ENCODE results near the gene PRDX1. TPM values are rescaled to one million over a fixed set of nuclear protein-coding genes. Genes with fewer than 3 reads are reported as not detected.
"Not testable (repeated sequence)": the region's sequence is repeated elsewhere in the genome, so short reads cannot be mapped to it uniquely, and the experiment has no call there.

The PRDX1 gene
- total and polyA plus RNA-seq, 7 experiments from 2014 or later: 28.8 to 369 (median 101) TPM

- peaks cover 4 to 45% (median 8%) of the 10 kb centered on the region in 3 experiments for H3K36me3 ChIP-seq (ENCODE audit: control insufficient read depth in 2 of 3, insufficient read depth in 3 of 3, low read length in 3 of 3)
- Mint-ChIP-seq H3K27me3 (peaks cover 0 to 2% (median 0%) of the 10 kb centered on the region in 5 donors), H3K4me1 (peaks cover 15 to 55% (median 32%) of the 10 kb centered on the region in 7 donors), H3K4me3 (peak overlapping the region in 8 of 10 donors; percentile 37 to 99 (median 76)), H3K9me3 (no peaks in the 10 kb centered on the region), H3K27ac (peak overlapping the region in 8 of 9 donors; percentile 11 to 78 (median 57)), H3K36me3 (peaks cover 3 to 21% (median 8%) of the 10 kb centered on the region in 5 donors)
- H3K4me1 ChIP-seq (ENCODE audit: control insufficient read depth in 2 of 2, insufficient read depth in 2 of 2, low read length in 2 of 2): peaks cover 7 to 8% of the 10 kb centered on the region in 2 donors
- ChIA-PET POLR2A (interaction anchor here (0.6 to 1.9 kb wide), 8 partner anchors 9 to 83 kb away, joined by 3 to 10 read pairs (median 4); partner anchors contain the start of genes AKR1A1 and MMACHC), CTCF (interaction anchor here (3.6 kb wide), 1 partner anchor 51 kb away, joined by 18 read pairs; no protein-coding TSS in a partner anchor)
- no peaks in the 10 kb centered on the region for H3K9me3 ChIP-seq (ENCODE audit: control insufficient read depth in 2 of 3, low read length in 3 of 3)
- H3K4me3 ChIP-seq (ENCODE audit: low read length): no peak overlapping the region
- no peaks in the 10 kb centered on the region for H3K27me3 ChIP-seq (ENCODE audit: control insufficient read depth in 2 of 2, insufficient read depth in 2 of 2, low read length in 2 of 2)
- intact Hi-C loops (cut with micrococcal nuclease): no loop called here
- DNase-seq (no peak), ATAC-seq (no peak)
- peak overlapping the region; percentile 19 for H3K27ac ChIP-seq (ENCODE audit: low read depth, low read length)
Observed at GRCh38 chr1:45518910-45519309, 2.8 kb downstream of the PRDX1 start.

- H3K27ac ChIP-seq (ENCODE audit: low read depth, low read length); H3K27me3 ChIP-seq (ENCODE audit: control insufficient read depth in 2 of 2, insufficient read depth in 2 of 2, low read length in 2 of 2); intact Hi-C loops (cut with micrococcal nuclease); H3K4me1 ChIP-seq (ENCODE audit: control insufficient read depth in 2 of 2, insufficient read depth in 2 of 2, low read length in 2 of 2); H3K9me3 Mint-ChIP-seq; ATAC-seq; H3K4me3 ChIP-seq (ENCODE audit: low read length); DNase-seq; H3K27me3 Mint-ChIP-seq; H3K9me3 ChIP-seq (ENCODE audit: control insufficient read depth in 2 of 3, low read length in 3 of 3): not testable (repeated sequence)
- POLR2A ChIA-PET: interaction anchor here (0.8 to 1.9 kb wide), 9 partner anchors 9 to 65 kb away, joined by 3 to 10 read pairs (median 4); partner anchors contain the start of genes AKR1A1, CCDC163 and MMACHC
- CTCF ChIA-PET: interaction anchor here (3.6 kb wide), 1 partner anchor 51 kb away, joined by 18 read pairs; no protein-coding TSS in a partner anchor
- Mint-ChIP-seq H3K4me3 (peak overlapping the region in 5 of 10 donors; percentile 17 to 99 (median 63)), H3K4me1 (peaks cover 15 to 57% (median 32%) of the 10 kb centered on the region in 7 donors), H3K27ac (peak overlapping the region in 4 of 9 donors; percentile 11 to 78 (median 74)), H3K36me3 (peaks cover 3 to 25% (median 8%) of the 10 kb centered on the region in 5 donors)
- peaks cover 4 to 50% (median 8%) of the 10 kb centered on the region in 3 experiments for H3K36me3 ChIP-seq (ENCODE audit: control insufficient read depth in 2 of 3, insufficient read depth in 3 of 3, low read length in 3 of 3)
Observed at GRCh38 chr1:45518366-45518765, 3.3 kb downstream of the PRDX1 start.

GRCh38 chr1:45516465-45516864 lies 5.2 kb downstream of the PRDX1 start:
- H3K27ac ChIP-seq (ENCODE audit: low read depth, low read length): no peak overlapping the region
- H3K4me3 ChIP-seq (ENCODE audit: low read length): no peak overlapping the region
- H3K36me3 ChIP-seq (ENCODE audit: control insufficient read depth in 2 of 3, insufficient read depth in 3 of 3, low read length in 3 of 3): peaks cover 8 to 64% (median 11%) of the 10 kb centered on the region in 3 experiments
- ChIA-PET CTCF (interaction anchor here (1.2 to 3.6 kb wide), 2 partner anchors 26 to 53 kb away, joined by 4 to 18 read pairs; no protein-coding TSS in a partner anchor), POLR2A (no interaction called here)
- H3K4me1 Mint-ChIP-seq: peaks cover 7 to 45% (median 21%) of the 10 kb centered on the region in 7 donors
- peak overlapping the region in 4 of 9 donors; percentile 39 to 65 (median 61) for H3K27ac Mint-ChIP-seq
- H3K27me3 Mint-ChIP-seq: no peaks in the 10 kb centered on the region
- H3K9me3 Mint-ChIP-seq: no peaks in the 10 kb centered on the region
- no peaks in the 10 kb centered on the region for H3K27me3 ChIP-seq (ENCODE audit: control insufficient read depth in 2 of 2, insufficient read depth in 2 of 2, low read length in 2 of 2)
- H3K4me1 ChIP-seq (ENCODE audit: control insufficient read depth in 2 of 2, insufficient read depth in 2 of 2, low read length in 2 of 2): peaks cover 5 to 7% of the 10 kb centered on the region in 2 donors
- H3K4me3 Mint-ChIP-seq: no peak overlapping the region
- peaks cover 3 to 27% (median 11%) of the 10 kb centered on the region in 5 donors for H3K36me3 Mint-ChIP-seq
- intact Hi-C loops (cut with micrococcal nuclease): no loop called here
- ATAC-seq: no peak
- no peaks in the 10 kb centered on the region for H3K9me3 ChIP-seq (ENCODE audit: control insufficient read depth in 2 of 3, low read length in 3 of 3)
- no peak for DNase-seq

- Histone ChIP-seq H3K4me3 (ENCODE audit: low read length) (no peak overlapping the region), H3K9me3 (ENCODE audit: control insufficient read depth in 2 of 3, low read length in 3 of 3) (no peaks in the 10 kb centered on the region), H3K36me3 (ENCODE audit: control insufficient read depth in 2 of 3, insufficient read depth in 3 of 3, low read length in 3 of 3) (peaks cover 11 to 66% (median 15%) of the 10 kb centered on the region in 3 experiments), H3K27me3 (ENCODE audit: control insufficient read depth in 2 of 2, insufficient read depth in 2 of 2, low read length in 2 of 2) (no peaks in the 10 kb centered on the region), H3K4me1 (ENCODE audit: control insufficient read depth in 2 of 2, insufficient read depth in 2 of 2, low read length in 2 of 2) (peaks cover 5 to 7% of the 10 kb centered on the region in 2 donors), H3K27ac (ENCODE audit: low read depth, low read length) (no peak overlapping the region)
- H3K9me3 Mint-ChIP-seq: no peaks in the 10 kb centered on the region
- H3K4me1 Mint-ChIP-seq: peaks cover 5 to 45% (median 19%) of the 10 kb centered on the region in 7 donors
- H3K27me3 Mint-ChIP-seq: no peaks in the 10 kb centered on the region
- intact Hi-C loops (cut with micrococcal nuclease): no loop called here
- POLR2A ChIA-PET: interaction anchor here (0.6 kb wide), 1 partner anchor 168 kb away, joined by 3 read pairs; no protein-coding TSS in a partner anchor
- CTCF ChIA-PET: interaction anchor here (1.2 to 3.6 kb wide), 3 partner anchors 26 to 54 kb away, joined by 4 to 18 read pairs (median 9); no protein-coding TSS in a partner anchor
- peak overlapping the region in 4 of 9 donors; percentile 39 to 65 (median 50) for H3K27ac Mint-ChIP-seq
- peaks cover 3 to 31% (median 13%) of the 10 kb centered on the region in 5 donors for H3K36me3 Mint-ChIP-seq
- H3K4me3 Mint-ChIP-seq: no peak overlapping the region
- no peak for DNase-seq
- ATAC-seq: no peak
Observed at GRCh38 chr1:45516036-45516435, 5.6 kb downstream of the PRDX1 start.

GRCh38 chr1:45513532-45514260 lies 8.0 kb downstream of the PRDX1 start:
- H3K4me3 ChIP-seq (ENCODE audit: low read length); H3K9me3 ChIP-seq (ENCODE audit: control insufficient read depth in 2 of 3, low read length in 3 of 3); H3K27ac ChIP-seq (ENCODE audit: low read depth, low read length); intact Hi-C loops (cut with micrococcal nuclease); ATAC-seq; H3K27me3 ChIP-seq (ENCODE audit: control insufficient read depth in 2 of 2, insufficient read depth in 2 of 2, low read length in 2 of 2); H3K27me3 Mint-ChIP-seq; H3K4me3 Mint-ChIP-seq; H3K9me3 Mint-ChIP-seq; H3K4me1 ChIP-seq (ENCODE audit: control insufficient read depth in 2 of 2, insufficient read depth in 2 of 2, low read length in 2 of 2); DNase-seq: not testable (repeated sequence)
- H3K36me3 ChIP-seq (ENCODE audit: control insufficient read depth in 2 of 3, insufficient read depth in 3 of 3, low read length in 3 of 3): peaks cover 17 to 87% (median 21%) of the 10 kb centered on the region in 3 experiments
- ChIA-PET POLR2A (interaction anchor here (1.4 to 4.0 kb wide), 3 partner anchors 8 to 56 kb away, joined by 5 to 20 read pairs (median 7); partner anchors contain the start of genes CCDC163, MMACHC and PRDX1), CTCF (interaction anchor here (1.1 to 4.4 kb wide), 8 partner anchors 8 to 69 kb away, joined by 4 to 96 read pairs (median 6); partner anchors contain the start of genes AKR1A1, CCDC163, MMACHC and PRDX1)
- peaks cover 3 to 39% (median 16%) of the 10 kb centered on the region in 5 donors for H3K36me3 Mint-ChIP-seq
- H3K27ac Mint-ChIP-seq: peak overlapping the region in 1 of 9 donors; percentile 18
- peaks cover 0 to 30% (median 3%) of the 10 kb centered on the region in 7 donors for H3K4me1 Mint-ChIP-seq

GRCh38 chr1:45512641-45513054 lies 9.0 kb downstream of the PRDX1 start:
- Histone ChIP-seq H3K27me3 (ENCODE audit: control insufficient read depth in 2 of 2, insufficient read depth in 2 of 2, low read length in 2 of 2) (no peaks in the 10 kb centered on the region), H3K27ac (ENCODE audit: low read depth, low read length) (no peak overlapping the region), H3K4me1 (ENCODE audit: control insufficient read depth in 2 of 2, insufficient read depth in 2 of 2, low read length in 2 of 2) (no peaks in the 10 kb centered on the region), H3K9me3 (ENCODE audit: control insufficient read depth in 2 of 3, low read length in 3 of 3) (no peaks in the 10 kb centered on the region), H3K36me3 (ENCODE audit: control insufficient read depth in 2 of 3, insufficient read depth in 3 of 3, low read length in 3 of 3) (peaks cover 17 to 92% (median 21%) of the 10 kb centered on the region in 3 experiments), H3K4me3 (ENCODE audit: low read length) (no peak overlapping the region)
- Mint-ChIP-seq H3K27ac (peak overlapping the region in 3 of 9 donors; percentile 18 to 28 (median 21)), H3K4me3 (no peak overlapping the region), H3K9me3 (no peaks in the 10 kb centered on the region), H3K4me1 (peaks cover 0 to 26% (median 3%) of the 10 kb centered on the region in 7 donors), H3K36me3 (peaks cover 3 to 42% (median 16%) of the 10 kb centered on the region in 5 donors), H3K27me3 (no peaks in the 10 kb centered on the region)
- ATAC-seq: peak; percentile 89
- DNase-seq: peak; percentile 23 to 58 (median 43)
- intact Hi-C loops (cut with micrococcal nuclease): loop anchor here (1.0 kb wide), 1 partner anchor 58 kb away; no protein-coding TSS in a partner anchor
- ChIA-PET POLR2A (interaction anchor here (0.6 to 4.0 kb wide), 8 partner anchors 9 to 498 kb away, joined by 3 to 20 read pairs (median 4); partner anchors contain the start of genes CCDC163, MMACHC, PRDX1 and TESK2), CTCF (interaction anchor here (0.6 to 4.4 kb wide), 14 partner anchors 9 to 786 kb away, joined by 3 to 96 read pairs (median 6); partner anchors contain the start of genes AKR1A1, CCDC163, MMACHC and PRDX1)

All from naive thymus-derived CD4-positive, alpha-beta T cell (primary cell).